HUES48 (cell line): ENCODE data around the gene OR52N5.

Source experiments
- H3K27ac ChIP-seq: one replicate; pipeline ENCODE4 v1.7.0; 2013; ENCODE audit warnings: low read depth, low read length, inconsistent platforms
- H3K27me3 ChIP-seq: 2 replicates; pipeline ENCODE4 v1.6.1; 2013; ENCODE audit warnings: mild to moderate bottlenecking, low read length; ENCODE audit not compliant: control insufficient read depth, insufficient read depth
- H3K36me3 ChIP-seq: 2 replicates; pipeline ENCODE4 v1.6.1; 2013; ENCODE audit warnings: low read length; ENCODE audit not compliant: control insufficient read depth, insufficient read depth
- H3K4me1 ChIP-seq: 2 replicates; pipeline ENCODE4 v1.6.1; 2013; ENCODE audit warnings: mild to moderate bottlenecking, low read length; ENCODE audit not compliant: control insufficient read depth, insufficient read depth
- H3K4me3 ChIP-seq: 2 replicates; pipeline ENCODE4 v1.5.1; 2013; ENCODE audit warnings: mild to moderate bottlenecking, low read depth, low read length
- H3K9ac ChIP-seq: 2 replicates; pipeline ENCODE4 v1.6.1; 2013; ENCODE audit warnings: mild to moderate bottlenecking, low read depth, low read length, moderate library complexity
- H3K9me3 ChIP-seq: 2 replicates; pipeline ENCODE4 v1.6.1; 2013; ENCODE audit warnings: low read length; ENCODE audit not compliant: control insufficient read depth, insufficient read depth

Gene OR52N5

GRCh38 chr11:5783255-5783654 is at the start of gene OR52N5:
Gene OR52N5, minus strand, starts transcription at chr11:5783355. Its CDS starts 4,721 bp downstream, at chr11:5778634.
- H3K9me3 ChIP-seq: no peaks in the 10 kb centered on the region
- H3K4me3 ChIP-seq: no peak within 1 kb of the TSS
- H3K27me3 ChIP-seq: no peaks in the 10 kb centered on the region
- no peak within 1 kb of the TSS for H3K27ac ChIP-seq
- H3K36me3 ChIP-seq: no peaks in the 10 kb centered on the region
- H3K4me1 ChIP-seq: no peaks in the 10 kb centered on the region
- no peak within 1 kb of the TSS for H3K9ac ChIP-seq

GRCh38 chr11:5831196-5831829 is 48.2 kb upstream of the OR52N5 start:
- Histone ChIP-seq H3K36me3 (no peaks in the 10 kb centered on the region), H3K9me3 (no peaks in the 10 kb centered on the region), H3K27me3 (no peaks in the 10 kb centered on the region)

GRCh38 chr11:5818245-5818886 is 35.2 kb upstream of the OR52N5 start:
- H3K4me3 ChIP-seq: no peak overlapping the region
- no peaks in the 10 kb centered on the region for H3K27me3 ChIP-seq
- H3K36me3 ChIP-seq: no peaks in the 10 kb centered on the region
- H3K9me3 ChIP-seq: no peaks in the 10 kb centered on the region
- H3K4me1 ChIP-seq: peaks cover 7% of the 10 kb centered on the region
- H3K9ac ChIP-seq: no peak overlapping the region
- no peak overlapping the region for H3K27ac ChIP-seq

More at GRCh38 chr11:5831196-5831829, 48.2 kb upstream of the OR52N5 start:
- H3K4me3 ChIP-seq: no peak overlapping the region
- no peak overlapping the region for H3K9ac ChIP-seq
- H3K27ac ChIP-seq: peak overlapping the region; percentile 53
- H3K4me1 ChIP-seq: peaks cover 15% of the 10 kb centered on the region

- H3K27ac ChIP-seq: no peak overlapping the region
- H3K4me1 ChIP-seq: peaks cover 10% of the 10 kb centered on the region
- H3K4me3 ChIP-seq: no peak overlapping the region
- no peaks in the 10 kb centered on the region for H3K36me3 ChIP-seq
- H3K9ac ChIP-seq: no peak overlapping the region
- no peaks in the 10 kb centered on the region for H3K9me3 ChIP-seq
- no peaks in the 10 kb centered on the region for H3K27me3 ChIP-seq
These were observed 32.4 kb upstream of the OR52N5 start for GRCh38 chr11:5815534-5815933.

- H3K27ac ChIP-seq: no peak overlapping the region
- no peak overlapping the region for H3K4me3 ChIP-seq
- H3K9me3 ChIP-seq: no peaks in the 10 kb centered on the region
- no peak overlapping the region for H3K9ac ChIP-seq
- no peaks in the 10 kb centered on the region for H3K36me3 ChIP-seq
- peaks cover 10% of the 10 kb centered on the region for H3K4me1 ChIP-seq
- no peaks in the 10 kb centered on the region for H3K27me3 ChIP-seq
These were observed 27.0 kb upstream of the OR52N5 start for GRCh38 chr11:5809905-5810795.

GRCh38 chr11:5809122-5809519 is 26.0 kb upstream of the OR52N5 start:
- H3K9ac ChIP-seq: no peak overlapping the region
- H3K27ac ChIP-seq: no peak overlapping the region
- H3K4me1 ChIP-seq: peaks cover 10% of the 10 kb centered on the region
- 0 out of 2 replicates have a peak, but pooled peaks cover 2% of the 10 kb centered on the region for H3K9me3 ChIP-seq
- no peaks in the 10 kb centered on the region for H3K27me3 ChIP-seq
- peak overlapping the region; percentile 66 for H3K4me3 ChIP-seq
- no peaks in the 10 kb centered on the region for H3K36me3 ChIP-seq

- H3K4me1 ChIP-seq: peaks cover 5% of the 10 kb centered on the region
- H3K9ac ChIP-seq: 0 out of 2 replicates have a peak within 1 kb of the TSS, but pooled peaks have one; percentile 40
- H3K27me3 ChIP-seq: no peaks in the 10 kb centered on the region
- no peak within 1 kb of the TSS for H3K27ac ChIP-seq
- H3K9me3 ChIP-seq: 0 out of 2 replicates have a peak, but pooled peaks cover 2% of the 10 kb centered on the region
- no peaks in the 10 kb centered on the region for H3K36me3 ChIP-seq
- peak within 1 kb of the TSS; percentile 66 for H3K4me3 ChIP-seq
These were observed 25.5 kb upstream of the OR52N5 start, which contains the start of gene OR52N2 for GRCh38 chr11:5808500-5809121. Gene OR52N2, plus strand, starts transcription at chr11:5808924. Its CDS starts 11,412 bp downstream, at chr11:5820336.

- no peak overlapping the region for H3K4me3 ChIP-seq
- no peaks in the 10 kb centered on the region for H3K36me3 ChIP-seq
- no peak overlapping the region for H3K27ac ChIP-seq
- H3K27me3 ChIP-seq: no peaks in the 10 kb centered on the region
- peaks cover 2% of the 10 kb centered on the region; the same call in 1 of the 2 replicates for H3K9me3 ChIP-seq
- H3K9ac ChIP-seq: no peak overlapping the region
- H3K4me1 ChIP-seq: no peaks in the 10 kb centered on the region
These were observed 24.4 kb upstream of the OR52N5 start for GRCh38 chr11:5807580-5807979.

- Histone ChIP-seq H3K9ac (no peak overlapping the region), H3K4me1 (no peaks in the 10 kb centered on the region), H3K27me3 (no peaks in the 10 kb centered on the region), H3K4me3 (no peak overlapping the region), H3K36me3 (no peaks in the 10 kb centered on the region), H3K27ac (no peak overlapping the region), H3K9me3 (peaks cover 2% of the 10 kb centered on the region; the same call in 1 of the 2 replicates)
These were observed 20.8 kb upstream of the OR52N5 start for GRCh38 chr11:5803982-5804381.

- H3K9me3 ChIP-seq: no peaks in the 10 kb centered on the region
- no peak overlapping the region for H3K9ac ChIP-seq
- no peaks in the 10 kb centered on the region for H3K36me3 ChIP-seq
- H3K27ac ChIP-seq: no peak overlapping the region
- H3K4me3 ChIP-seq: no peak overlapping the region
- no peaks in the 10 kb centered on the region for H3K27me3 ChIP-seq
- no peaks in the 10 kb centered on the region for H3K4me1 ChIP-seq
These were observed 13.4 kb upstream of the OR52N5 start for GRCh38 chr11:5796541-5796940.
